Kasumi-1 (cell line): Measurements from ENCODE around the gene TMIGD1.

Experiments
- DNase-seq, 2 experiments: peaks; one replicate each; lab custom pipeline; 2025; lab: John Stamatoyannopoulos, UW

The TMIGD1 gene

GRCh38 chr17:30333503-30334360, at the start of gene TMIGD1:
TSS of gene TMIGD1 (minus strand) at chr17:30334057. CDS start at chr17:30332133, 1,924 bp downstream.
- no peak for DNase-seq

- no peak for DNase-seq
Measured at GRCh38 chr17:30382345-30382744, 48.5 kb upstream of the TMIGD1 start.

GRCh38 chr17:30381340-30381659, 47.4 kb upstream of the TMIGD1 start:
- no peak for DNase-seq

- peak; percentile 43 to 67 for DNase-seq
Measured at GRCh38 chr17:30380643-30381339, 46.9 kb upstream of the TMIGD1 start.

GRCh38 chr17:30379903-30380381, 46.1 kb upstream of the TMIGD1 start:
- DNase-seq: no peak

GRCh38 chr17:30379303-30379902, 45.5 kb upstream of the TMIGD1 start:
- DNase-seq: peak in 1 of 2 experiments; percentile 33

- DNase-seq: peak; percentile 90 to 93
Measured at GRCh38 chr17:30378825-30379302, 45.0 kb upstream of the TMIGD1 start, which contains the start of gene CPD. TSS of gene CPD (plus strand) at chr17:30378927. CDS start at chr17:30378981, 54 bp downstream.

- no peak for DNase-seq
Measured at GRCh38 chr17:30378241-30378824, 44.5 kb upstream of the TMIGD1 start.

GRCh38 chr17:30377574-30378240, 43.9 kb upstream of the TMIGD1 start:
- DNase-seq: no peak

GRCh38 chr17:30376621-30377452, 43.0 kb upstream of the TMIGD1 start:
- peak in 1 of 2 experiments; percentile 14 for DNase-seq

GRCh38 chr17:30375661-30376060, 41.8 kb upstream of the TMIGD1 start:
- DNase-seq: no peak

- no peak for DNase-seq
Measured at GRCh38 chr17:30372755-30373154, 38.9 kb upstream of the TMIGD1 start.

GRCh38 chr17:30369995-30370394, 36.1 kb upstream of the TMIGD1 start:
- no peak for DNase-seq

GRCh38 chr17:30368912-30369720, 35.3 kb upstream of the TMIGD1 start:
- no peak for DNase-seq

GRCh38 chr17:30366536-30366935, 32.7 kb upstream of the TMIGD1 start:
- DNase-seq: no peak

GRCh38 chr17:30363715-30364202, 29.9 kb upstream of the TMIGD1 start:
- peak; percentile 86 to 88 for DNase-seq

GRCh38 chr17:30361766-30362279, 28.0 kb upstream of the TMIGD1 start:
- DNase-seq: no peak

- peak; percentile 22 to 24 for DNase-seq
Measured at GRCh38 chr17:30360086-30360808, 26.4 kb upstream of the TMIGD1 start.
